CD4-positive, alpha-beta T cell treated with Interferon gamma for 1 hour (primary cell): ENCODE results near the gene PKNOX2.

Source experiments
- DNase-seq: peaks from one replicate; pipeline ENCODE4 v3.0.0-alpha.2; 2020

Gene PKNOX2

GRCh38 chr11:125425601-125426000, 261.1 kb downstream of the PKNOX2 start:
- DNase-seq = no peak

- no peak for DNase-seq
Measured at GRCh38 chr11:125426818-125427528, 262.4 kb downstream of the PKNOX2 start.

DNA sequence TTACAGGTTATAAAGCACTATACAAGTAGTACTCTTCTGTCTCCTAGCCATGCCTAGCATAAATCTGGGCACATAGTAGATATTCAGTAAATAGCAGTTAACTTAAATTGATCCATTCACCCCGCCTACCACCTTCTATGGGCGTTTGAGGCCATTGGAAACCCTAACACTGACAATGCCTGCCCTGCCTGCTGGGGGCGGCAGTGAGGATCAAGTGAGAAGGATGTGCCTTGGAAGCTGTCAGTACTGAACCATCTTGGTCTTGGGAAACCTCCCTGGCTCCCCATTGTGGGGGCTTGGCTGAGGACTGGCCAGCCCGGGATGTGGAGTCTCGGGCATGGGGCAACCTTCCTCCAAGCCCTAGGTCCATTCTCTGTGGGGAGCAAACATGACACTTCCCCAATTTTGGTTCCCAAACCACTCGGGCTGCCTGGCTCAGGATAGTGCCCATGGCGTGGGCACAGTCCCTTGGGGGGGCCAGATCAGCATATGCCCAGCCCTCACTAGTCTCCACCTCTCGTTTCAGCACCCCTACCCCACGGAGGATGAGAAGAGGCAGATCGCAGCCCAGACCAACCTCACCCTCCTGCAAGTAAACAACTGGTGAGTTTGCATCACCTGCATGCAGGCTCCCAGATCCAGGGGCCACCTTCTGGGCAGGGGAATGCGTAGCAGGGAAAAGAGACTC, 264.1 kb downstream of the PKNOX2 start:
- no peak for DNase-seq

- peak; percentile 20 for DNase-seq
Measured at GRCh38 chr11:125429174-125429707, 264.7 kb downstream of the PKNOX2 start.

DNA sequence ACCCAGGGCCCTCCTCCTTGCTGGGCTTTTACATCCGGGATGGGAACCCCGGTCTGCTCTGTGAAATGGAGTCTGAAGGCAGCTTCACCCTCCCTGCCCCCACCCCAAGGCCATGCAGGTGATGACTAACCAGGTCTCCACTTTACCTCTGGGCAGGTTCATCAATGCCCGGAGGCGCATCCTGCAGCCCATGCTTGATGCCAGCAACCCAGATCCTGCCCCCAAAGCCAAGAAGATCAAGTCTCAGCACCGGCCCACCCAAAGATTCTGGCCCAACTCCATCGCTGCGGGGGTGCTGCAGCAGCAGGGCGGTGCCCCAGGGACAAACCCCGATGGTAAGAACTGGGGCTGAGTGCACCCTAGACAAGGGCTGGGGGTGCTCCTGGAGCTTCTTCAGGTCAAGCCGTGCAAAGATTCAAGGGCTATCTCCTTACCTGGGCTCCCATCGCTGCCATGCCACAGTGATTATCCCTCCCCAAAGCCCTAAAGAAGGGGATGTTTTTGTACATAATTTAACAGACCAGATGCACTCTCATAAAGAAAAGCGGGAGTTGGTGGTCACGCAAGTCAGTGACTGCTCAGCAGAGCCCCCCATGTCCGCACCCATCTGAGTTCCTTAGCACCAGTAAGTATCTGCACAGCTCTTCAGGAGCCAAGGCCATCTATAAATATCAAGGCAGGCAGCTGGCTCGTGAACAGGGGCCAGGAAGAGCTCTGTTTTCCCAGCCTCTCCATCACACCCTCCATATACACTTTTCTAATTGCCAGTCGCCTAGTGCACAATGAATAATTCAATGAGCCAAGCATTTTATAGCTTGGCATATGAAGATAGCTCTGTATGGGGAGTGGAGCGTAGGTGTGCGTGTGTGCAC, 265.5 kb downstream of the PKNOX2 start:
- DNase-seq = no peak

DNA sequence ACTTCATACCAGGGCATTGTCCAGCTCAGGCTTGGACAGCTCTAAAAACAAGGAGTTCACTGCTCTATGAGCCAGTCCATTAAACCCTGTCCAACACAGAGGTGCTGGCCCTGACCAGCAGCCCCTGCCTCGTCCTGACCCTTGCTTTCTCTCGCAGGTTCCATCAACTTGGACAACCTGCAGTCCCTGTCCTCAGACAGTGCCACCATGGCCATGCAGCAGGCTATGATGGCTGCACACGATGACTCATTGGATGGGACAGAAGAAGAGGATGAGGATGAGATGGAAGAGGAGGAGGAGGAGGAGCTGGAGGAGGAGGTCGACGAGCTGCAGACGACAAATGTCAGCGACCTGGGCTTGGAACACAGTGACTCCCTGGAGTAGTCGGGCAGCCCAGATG, 266.5 kb downstream of the PKNOX2 start:
- DNase-seq = no peak

DNA sequence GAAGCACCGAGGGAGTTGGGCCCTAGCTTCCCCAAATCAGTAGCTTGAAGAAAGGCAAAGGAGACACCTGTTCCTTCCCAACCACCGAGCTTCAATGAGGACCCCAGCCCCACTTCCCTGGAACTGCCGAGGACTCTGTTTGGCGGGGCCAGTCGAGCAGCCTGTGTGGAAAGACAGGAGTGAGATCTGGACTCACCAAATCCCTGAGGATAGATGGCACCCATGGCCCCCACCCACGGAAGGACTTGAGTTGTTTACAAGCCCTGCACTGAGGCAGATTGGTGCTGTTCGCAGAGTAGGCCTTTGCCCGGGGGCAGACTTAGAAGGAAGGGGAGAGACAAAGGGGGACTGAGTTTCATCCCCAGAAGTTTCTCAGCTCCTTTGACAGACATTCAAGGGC, 266.9 kb downstream of the PKNOX2 start:
- DNase-seq = no peak

GRCh38 chr11:125433454-125434121, 269.0 kb downstream of the PKNOX2 start:
- no peak for DNase-seq

- DNase-seq = no peak
Measured at GRCh38 chr11:125435461-125436238, 271.1 kb downstream of the PKNOX2 start.

- no peak for DNase-seq
Measured at GRCh38 chr11:125441648-125442410, 277.3 kb downstream of the PKNOX2 start.

GRCh38 chr11:125442946-125443345, 278.4 kb downstream of the PKNOX2 start:
- no peak for DNase-seq

GRCh38 chr11:125443767-125444311, 279.3 kb downstream of the PKNOX2 start:
- DNase-seq = no peak

- no peak for DNase-seq
Measured at GRCh38 chr11:125445731-125446130, 281.2 kb downstream of the PKNOX2 start.

DNA sequence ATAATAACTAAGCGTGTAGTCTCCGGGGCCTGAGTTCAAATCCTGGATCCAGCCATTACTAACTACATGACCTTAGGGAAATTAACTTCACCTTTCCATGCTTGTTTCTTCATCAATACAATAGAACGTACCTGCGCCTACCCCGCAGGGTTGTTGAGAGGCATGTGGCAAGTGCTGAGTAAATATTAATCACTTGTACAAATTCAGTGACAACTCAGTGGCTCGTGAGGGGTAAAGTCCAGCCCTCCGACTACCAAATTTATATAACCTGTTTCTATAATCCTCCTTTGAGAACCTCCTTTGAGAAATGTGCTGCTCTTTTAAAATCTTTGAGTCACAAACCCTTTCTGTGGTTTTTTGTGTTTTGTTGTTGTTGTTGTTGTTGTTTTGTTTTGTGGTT, 281.7 kb downstream of the PKNOX2 start:
- no peak for DNase-seq

DNA sequence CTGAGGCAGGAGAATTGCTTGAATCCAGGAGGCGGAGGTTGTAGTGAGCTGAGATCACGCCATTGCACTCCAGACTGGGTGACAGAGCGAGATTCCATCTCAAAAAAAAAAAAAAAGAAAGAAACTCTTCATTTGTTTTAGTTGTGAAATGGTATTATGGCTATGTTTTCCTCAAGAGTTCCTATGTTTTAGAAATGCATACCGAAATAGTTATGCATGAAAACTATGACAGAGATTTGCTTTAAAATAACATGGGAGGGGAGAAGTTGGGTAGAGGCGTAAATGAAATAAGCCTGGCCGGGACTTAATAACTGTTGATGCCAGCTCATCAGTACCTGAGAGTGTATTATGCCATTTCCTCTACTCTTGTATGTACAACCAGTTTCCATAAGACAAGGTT, 283.2 kb downstream of the PKNOX2 start:
- no peak for DNase-seq

GRCh38 chr11:125448136-125448535, 283.6 kb downstream of the PKNOX2 start:
- no peak for DNase-seq

DNA sequence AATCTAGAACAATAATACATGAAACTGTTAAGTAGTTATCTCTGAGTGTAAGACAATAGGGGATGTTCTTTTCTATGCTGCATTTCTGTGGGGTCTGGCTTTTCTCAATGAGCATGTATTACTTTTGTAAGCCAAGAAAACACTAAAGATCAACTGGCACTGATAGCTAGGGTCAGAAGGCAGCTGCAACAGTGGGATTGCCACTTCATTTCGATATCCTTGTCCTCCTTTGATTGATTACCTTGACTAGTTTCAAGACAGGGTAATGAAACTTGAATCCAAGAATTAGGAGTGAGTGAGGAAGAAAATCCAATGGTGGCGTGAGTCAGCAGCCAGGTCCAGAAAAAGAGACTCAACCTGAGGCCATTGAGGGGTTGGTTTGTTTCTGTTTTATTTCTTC, 285.0 kb downstream of the PKNOX2 start:
- no peak for DNase-seq

GRCh38 chr11:125451400-125452124, 287.0 kb downstream of the PKNOX2 start:
- peak; percentile 17 for DNase-seq

DNA sequence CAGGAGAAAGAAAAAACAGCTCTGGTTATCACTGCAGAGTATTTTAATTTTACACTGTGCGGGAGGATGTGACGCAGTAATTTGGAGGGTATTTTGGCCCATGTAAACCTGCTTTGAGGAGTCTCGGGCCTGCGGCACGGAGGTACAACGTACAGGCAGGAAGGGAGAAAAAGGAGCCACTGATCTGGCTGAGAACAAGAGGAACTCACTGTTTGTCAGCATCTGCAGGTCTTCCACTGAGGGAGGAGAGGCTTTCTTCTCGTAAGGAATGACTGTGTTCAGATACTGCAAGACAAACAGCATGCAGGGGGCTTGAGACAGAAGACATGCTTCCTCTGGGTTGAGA, 287.5 kb downstream of the PKNOX2 start:
- DNase-seq = no peak

DNA sequence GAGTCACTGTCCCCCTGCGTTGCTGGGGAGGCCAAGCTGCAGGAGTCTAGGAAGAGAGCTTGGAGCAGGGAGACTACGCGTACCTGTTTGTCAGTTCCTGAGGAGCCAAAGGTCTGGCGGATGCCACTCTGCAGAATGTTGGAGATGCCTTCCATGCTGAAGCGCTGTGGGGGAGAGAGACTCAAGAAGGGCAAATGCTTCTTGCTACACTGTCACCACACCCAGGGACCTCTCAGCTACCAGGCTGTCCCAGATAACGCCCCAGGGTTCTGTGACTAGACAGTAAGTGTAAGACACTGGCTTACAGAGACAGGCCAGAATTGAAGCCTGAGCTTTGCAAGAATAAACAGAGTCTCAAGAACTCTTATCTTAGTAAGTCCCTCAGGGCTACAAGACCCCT, 289.5 kb downstream of the PKNOX2 start:
- no peak for DNase-seq
